ENCODE results near the gene CDK8. TPM values are rescaled to one million over a fixed set of nuclear protein-coding genes. Genes with fewer than 3 reads are reported as not detected.

CDK8 gene
- total RNA-seq, 2 donors from 2014 or later, result 29.4 to 33.1 TPM

DNA sequence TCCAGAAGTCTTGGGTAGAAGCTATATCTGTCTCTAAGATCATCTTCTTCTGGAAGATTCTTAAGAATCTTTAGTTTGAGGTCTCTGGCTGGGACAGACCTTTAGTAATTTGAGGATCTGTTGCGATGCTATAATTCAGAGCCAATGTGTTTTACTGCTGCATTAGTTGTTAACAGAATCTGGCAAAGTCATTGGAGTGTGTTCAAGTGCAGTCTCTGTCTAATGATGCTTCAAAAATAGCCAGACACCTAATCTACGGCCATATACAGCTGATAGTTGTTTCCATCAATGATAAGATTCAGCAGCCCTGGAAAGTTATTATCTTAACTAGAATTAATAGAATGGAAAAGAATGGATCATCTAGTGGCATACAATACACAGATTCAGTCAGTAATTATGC is 72.6 kb downstream of the CDK8 start:
- Mint-ChIP-seq H3K4me1 (peaks cover 11% of the 10 kb centered on the region), H3K27me3 (ENCODE audit: insufficient read depth) (no peaks in the 10 kb centered on the region), H3K9me3 (no peaks in the 10 kb centered on the region), H3K36me3 (ENCODE audit: low read depth) (peaks cover 6% of the 10 kb centered on the region), H3K27ac (no peak overlapping the region), H3K4me3 (no peak overlapping the region)
- H3K4me1 ChIP-seq (ENCODE audit: control insufficient read depth, insufficient read depth, low read length), result no peaks in the 10 kb centered on the region
- H3K9me3 ChIP-seq (ENCODE audit: control insufficient read depth, low read length), result peaks cover 10% of the 10 kb centered on the region
- WGBS, 2 experiments (ENCODE audit: insufficient coverage in 1 of 2, insufficient read length in 1 of 2), result 96 to 100% methylated on average over 1 to 2 of the region's 2 CpGs
- no peaks in the 10 kb centered on the region for H3K36me3 ChIP-seq (ENCODE audit: control insufficient read depth, insufficient read depth, low read length)
- H3K27ac ChIP-seq (ENCODE audit: low read depth, low read length), result no peak overlapping the region
- no peak overlapping the region for H3K4me3 ChIP-seq (ENCODE audit: low read length)
- DNase-seq, result no peak
- TF ChIP-seq, protein P1, sequence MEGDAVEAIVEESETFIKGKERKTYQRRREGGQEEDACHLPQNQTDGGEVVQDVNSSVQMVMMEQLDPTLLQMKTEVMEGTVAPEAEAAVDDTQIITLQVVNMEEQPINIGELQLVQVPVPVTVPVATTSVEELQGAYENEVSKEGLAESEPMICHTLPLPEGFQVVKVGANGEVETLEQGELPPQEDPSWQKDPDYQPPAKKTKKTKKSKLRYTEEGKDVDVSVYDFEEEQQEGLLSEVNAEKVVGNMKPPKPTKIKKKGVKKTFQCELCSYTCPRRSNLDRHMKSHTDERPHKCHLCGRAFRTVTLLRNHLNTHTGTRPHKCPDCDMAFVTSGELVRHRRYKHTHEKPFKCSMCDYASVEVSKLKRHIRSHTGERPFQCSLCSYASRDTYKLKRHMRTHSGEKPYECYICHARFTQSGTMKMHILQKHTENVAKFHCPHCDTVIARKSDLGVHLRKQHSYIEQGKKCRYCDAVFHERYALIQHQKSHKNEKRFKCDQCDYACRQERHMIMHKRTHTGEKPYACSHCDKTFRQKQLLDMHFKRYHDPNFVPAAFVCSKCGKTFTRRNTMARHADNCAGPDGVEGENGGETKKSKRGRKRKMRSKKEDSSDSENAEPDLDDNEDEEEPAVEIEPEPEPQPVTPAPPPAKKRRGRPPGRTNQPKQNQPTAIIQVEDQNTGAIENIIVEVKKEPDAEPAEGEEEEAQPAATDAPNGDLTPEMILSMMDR (conservative IDR thresholded peaks at IDR 0.05), result no peak
- no peak overlapping the region for H3K9ac ChIP-seq (ENCODE audit: extremely low read depth, low read length, poor library complexity, severe bottlenecking)
- H3K27me3 ChIP-seq (ENCODE audit: control insufficient read depth, insufficient read depth, low read length, poor library complexity, severe bottlenecking), result no peaks in the 10 kb centered on the region

DNA sequence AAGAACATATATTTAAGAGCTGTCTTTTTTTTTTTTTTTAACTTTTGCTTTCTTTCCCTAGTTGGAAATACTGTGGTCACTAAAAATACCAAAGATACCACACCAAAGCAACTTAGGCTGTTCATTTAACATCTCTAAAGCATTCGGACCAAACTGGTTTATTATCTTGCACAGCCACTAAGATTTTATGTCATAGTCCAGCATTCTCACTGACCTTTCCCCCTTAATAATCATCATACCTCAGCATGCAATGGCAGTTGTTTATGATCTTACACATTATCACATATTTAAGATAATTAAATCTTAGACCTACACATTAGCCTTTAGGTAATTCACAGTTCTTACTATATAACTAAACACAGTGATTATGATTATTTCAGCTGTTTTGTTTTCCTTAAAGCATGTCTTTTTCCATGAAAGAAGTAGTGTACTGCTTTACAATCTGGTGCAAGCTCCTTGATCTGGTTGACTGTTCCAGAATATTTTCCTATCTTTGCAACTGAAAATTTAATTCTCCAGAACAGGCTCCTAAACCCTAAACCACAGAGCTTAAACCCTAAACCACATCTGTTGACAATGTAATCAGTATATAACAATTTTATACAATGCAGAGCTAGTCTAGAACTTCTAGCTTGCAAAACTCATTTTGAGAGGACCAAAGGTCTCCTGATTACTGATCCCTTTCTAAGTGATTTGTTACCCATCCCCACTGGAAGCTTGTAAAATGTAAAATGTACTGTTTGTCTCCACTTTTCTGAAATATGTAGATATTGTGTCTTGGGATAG is 74.2 kb downstream of the CDK8 start:
- Histone ChIP-seq H3K4me3 (ENCODE audit: low read length) (no peak overlapping the region), H3K27me3 (ENCODE audit: control insufficient read depth, insufficient read depth, low read length, poor library complexity, severe bottlenecking) (no peaks in the 10 kb centered on the region), H3K27ac (ENCODE audit: low read depth, low read length) (no peak overlapping the region), H3K36me3 (ENCODE audit: control insufficient read depth, insufficient read depth, low read length) (no peaks in the 10 kb centered on the region), H3K4me1 (ENCODE audit: control insufficient read depth, insufficient read depth, low read length) (no peaks in the 10 kb centered on the region), H3K9ac (ENCODE audit: extremely low read depth, low read length, poor library complexity, severe bottlenecking) (no peak overlapping the region), H3K9me3 (ENCODE audit: control insufficient read depth, low read length) (peaks cover 10% of the 10 kb centered on the region)
- no peak overlapping the region for H3K27ac Mint-ChIP-seq
- 92 to 100% methylated on average over 1 of the region's 1 CpG for WGBS, 2 experiments (ENCODE audit: insufficient coverage in 1 of 2, insufficient read length in 1 of 2)
- H3K27me3 Mint-ChIP-seq (ENCODE audit: insufficient read depth), result no peaks in the 10 kb centered on the region
- no peak for DNase-seq
- TF ChIP-seq, protein P1 (conservative IDR thresholded peaks at IDR 0.05), result no peak
- H3K9me3 Mint-ChIP-seq, result no peaks in the 10 kb centered on the region
- peaks cover 2% of the 10 kb centered on the region for H3K4me1 Mint-ChIP-seq
- H3K4me3 Mint-ChIP-seq, result no peak overlapping the region
- peaks cover 6% of the 10 kb centered on the region for H3K36me3 Mint-ChIP-seq (ENCODE audit: low read depth)

DNA sequence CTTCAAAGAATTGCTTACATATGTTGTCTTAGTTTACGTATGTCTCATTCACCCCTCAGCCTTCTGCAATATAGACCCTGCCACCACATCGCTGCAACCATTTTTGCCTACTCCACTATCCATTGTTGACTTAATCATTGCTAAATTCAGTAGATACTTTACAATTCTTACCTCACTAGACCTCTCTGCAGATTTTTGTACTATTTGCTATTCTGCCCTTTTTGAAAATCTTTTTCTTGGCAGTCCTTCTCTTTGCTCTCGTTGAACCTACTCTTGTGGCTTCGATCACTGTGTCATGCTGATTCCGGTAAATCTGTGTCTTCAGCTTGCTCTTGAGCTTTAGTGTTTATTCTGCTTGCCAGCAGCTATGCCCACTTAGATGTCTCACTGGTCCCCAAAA is 81.2 kb downstream of the CDK8 start:
- H3K27ac ChIP-seq (ENCODE audit: low read depth, low read length), result no peak overlapping the region
- Mint-ChIP-seq H3K36me3 (ENCODE audit: low read depth) (peaks cover 3% of the 10 kb centered on the region), H3K4me3 (no peak overlapping the region), H3K4me1 (no peaks in the 10 kb centered on the region), H3K9me3 (no peaks in the 10 kb centered on the region), H3K27ac (no peak overlapping the region), H3K27me3 (ENCODE audit: insufficient read depth) (no peaks in the 10 kb centered on the region)
- no peaks in the 10 kb centered on the region for H3K36me3 ChIP-seq (ENCODE audit: control insufficient read depth, insufficient read depth, low read length)
- H3K27me3 ChIP-seq (ENCODE audit: control insufficient read depth, insufficient read depth, low read length, poor library complexity, severe bottlenecking), result no peaks in the 10 kb centered on the region
- H3K9ac ChIP-seq (ENCODE audit: extremely low read depth, low read length, poor library complexity, severe bottlenecking), result no peak overlapping the region
- WGBS, 2 experiments (ENCODE audit: insufficient coverage in 1 of 2, insufficient read length in 1 of 2), result 93 to 94% methylated on average over 5 of the region's 5 CpGs
- TF ChIP-seq, protein P1 (conservative IDR thresholded peaks at IDR 0.05), result no peak
- no peaks in the 10 kb centered on the region for H3K4me1 ChIP-seq (ENCODE audit: control insufficient read depth, insufficient read depth, low read length)
- DNase-seq, result no peak
- H3K4me3 ChIP-seq (ENCODE audit: low read length), result no peak overlapping the region
- H3K9me3 ChIP-seq (ENCODE audit: control insufficient read depth, low read length), result no peaks in the 10 kb centered on the region

Data from endodermal cell (in vitro differentiated cells).